Left lobe of liver (tissue), 2 donors: Measurements from ENCODE around the gene INTS11. TPM values are rescaled to one million over a fixed set of nuclear protein-coding genes. Genes with fewer than 3 reads are reported as not detected.
"Not testable (repeated sequence)": the region's sequence is repeated elsewhere in the genome, so short reads cannot be mapped to it uniquely, and the experiment has no call there.

Experiments
- ATAC-seq: fragments of 200-7000 bp; cut with Tn5 transposase; one replicate; pipeline ENCODE4 v1.9.1; 2020; ENCODE audit warnings: mild to moderate bottlenecking, moderate library complexity
- DNase-seq: peaks from one replicate; pipeline ENCODE4 v3.0.0-alpha.2; 2020; ENCODE audit warnings: low spot score
- total RNA-seq: library from RNA; stranded (reverse); gene quantifications from one replicate; pipeline ENCODE4 v1.2.1, GENCODE V29; 2021
- donor health status: DM: no; HTN: no; CAD: no; lungs with moderate emphysema.
- donor health status: DM: no; HTN: yes; CAD: no.

Gene INTS11
- total RNA-seq, 1 donor from 2014 or later = 42.4 TPM

GRCh38 chr1:1331068-1331965 lies 6.9 kb upstream of the INTS11 start, which contains the start of gene TAS1R3:
TSS of gene TAS1R3 (plus strand) at chr1:1331280. CDS start at chr1:1331346, 66 bp downstream.
- ATAC-seq (no peak), DNase-seq (no peak)

DNA sequence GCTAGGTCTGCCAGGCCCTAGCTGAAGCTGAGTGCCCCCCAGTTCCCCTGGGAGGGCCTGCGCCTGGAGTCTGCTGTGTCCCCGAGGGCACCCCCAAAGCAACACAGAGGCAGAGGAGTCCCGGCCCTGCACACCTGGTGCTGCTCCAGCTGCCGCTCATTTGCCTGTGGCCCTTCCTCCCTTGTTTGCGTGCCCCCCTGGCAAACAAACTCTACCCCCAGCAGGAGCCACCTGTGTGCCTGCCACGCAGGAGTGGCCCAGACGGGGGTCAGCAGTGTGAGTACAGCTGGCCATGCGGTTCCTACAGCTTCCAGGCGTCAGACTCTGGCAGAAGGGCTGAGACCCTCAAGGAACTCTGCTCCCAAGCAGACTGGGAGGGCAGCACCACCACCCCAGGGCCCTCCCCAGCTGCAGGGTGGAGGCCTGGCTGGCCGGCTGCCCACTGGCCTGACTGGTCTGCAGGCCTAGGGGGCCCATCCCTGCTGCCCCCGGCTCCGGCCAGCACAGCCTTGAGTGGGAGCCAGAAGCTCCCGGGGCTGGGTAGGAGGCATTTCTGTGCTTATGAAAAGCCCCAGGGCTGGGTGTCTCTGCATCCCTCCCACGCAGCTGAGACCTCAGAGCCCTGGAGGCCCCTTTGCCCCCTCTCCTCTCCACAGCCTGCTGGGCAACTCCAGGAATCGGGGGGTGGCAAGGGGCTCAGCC lies 6.1 kb upstream of the INTS11 start:
- DNase-seq = no peak

DNA sequence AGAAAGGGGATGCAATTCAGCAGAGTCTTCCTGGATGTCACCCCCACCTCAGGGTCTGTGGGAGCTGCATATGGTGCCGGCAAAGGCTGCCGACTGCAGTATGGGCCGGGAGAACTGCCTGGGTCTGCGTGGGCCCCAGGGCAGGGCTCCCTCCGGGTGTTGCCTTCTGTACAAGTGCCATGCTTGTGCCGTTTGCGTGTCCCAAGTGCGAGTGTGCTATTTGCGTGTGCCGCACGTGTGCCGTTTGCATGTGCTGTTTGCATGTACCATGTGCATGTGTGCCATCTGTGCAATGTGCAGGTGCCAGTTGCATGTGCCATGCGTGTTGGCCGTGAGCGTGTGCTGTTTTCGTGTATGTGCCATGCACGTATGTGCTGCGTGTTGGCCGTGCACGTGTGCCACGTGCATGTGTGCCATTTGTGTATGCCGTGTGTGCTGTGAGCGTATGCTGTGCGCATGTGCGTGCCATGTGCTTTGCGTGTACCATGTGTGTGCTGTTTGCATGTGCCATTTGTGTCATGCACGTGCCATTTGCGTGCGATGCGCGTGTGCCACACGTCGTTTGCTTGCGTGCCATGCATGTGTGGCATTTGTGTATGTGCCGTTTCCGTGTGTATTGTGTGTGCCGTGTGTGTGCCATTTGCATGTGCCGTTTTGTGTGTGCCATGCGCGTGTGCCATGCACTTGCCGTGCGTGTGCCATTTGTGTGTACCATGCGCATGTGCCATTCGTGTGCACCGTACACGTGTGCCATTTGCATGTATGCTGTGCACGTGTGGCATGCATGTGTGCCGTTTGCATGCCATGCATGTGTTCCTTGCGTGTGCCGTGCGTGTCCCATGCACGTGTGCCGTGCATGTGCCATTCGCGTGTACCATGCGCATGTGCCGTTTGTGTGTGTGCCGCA lies 5.1 kb upstream of the INTS11 start:
- no peak for DNase-seq
- ATAC-seq = no peak

More for the DNA sequence above, 6.1 kb upstream of the INTS11 start:
- ATAC-seq = no peak

- DNase-seq (no peak), ATAC-seq (no peak)
Measured at GRCh38 chr1:1328254-1328653, 3.8 kb upstream of the INTS11 start.

- no peak for DNase-seq
- ATAC-seq = no peak
Measured at GRCh38 chr1:1327291-1327690, 2.8 kb upstream of the INTS11 start.

GRCh38 chr1:1326075-1326605 lies 1.7 kb upstream of the INTS11 start:
- no peak for ATAC-seq
- DNase-seq = no peak

DNA sequence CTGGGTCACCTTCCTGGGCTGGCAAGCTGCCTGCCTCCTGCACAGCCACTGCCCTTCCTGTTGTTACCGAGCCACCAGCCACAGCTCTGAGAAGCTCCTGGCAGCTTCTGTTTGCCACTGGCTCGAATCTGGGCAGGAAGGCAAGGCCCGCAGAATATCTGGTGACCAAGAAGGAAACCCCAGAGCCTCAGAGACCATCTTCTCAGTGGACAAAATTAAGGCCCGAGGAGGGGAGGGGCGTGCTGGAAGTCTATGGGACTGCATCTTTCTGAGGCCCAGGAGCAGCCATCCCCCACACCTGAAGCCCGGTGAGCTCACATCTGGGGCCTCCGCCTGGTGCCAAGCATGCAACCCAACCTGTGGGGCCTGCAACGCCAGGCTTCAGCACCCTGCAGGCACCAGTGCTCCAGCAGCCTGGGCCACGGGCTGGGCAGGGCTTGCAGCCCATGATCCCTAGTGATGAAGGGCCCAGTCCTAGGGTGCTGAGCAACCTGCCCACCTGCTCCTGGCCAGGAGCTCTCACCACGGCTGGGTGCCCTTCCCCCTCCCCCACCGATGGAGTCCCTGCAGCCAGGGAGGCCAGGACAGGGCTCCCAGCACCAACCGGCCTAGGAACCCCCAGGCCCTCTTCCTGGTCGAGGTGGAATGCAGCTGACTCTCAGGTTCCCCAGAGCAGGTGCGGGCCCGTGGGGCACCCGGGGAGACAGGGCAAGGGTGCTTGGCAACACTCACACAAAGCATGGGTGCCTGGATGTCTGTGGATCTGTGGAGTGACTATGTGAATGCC lies 1.0 kb upstream of the INTS11 start:
- ATAC-seq = no peak
- DNase-seq = peak; percentile 89

- ATAC-seq (no peak), DNase-seq (no peak)
Measured at GRCh38 chr1:1324084-1324523, 356 bp downstream of the INTS11 start.

- DNase-seq (no peak), ATAC-seq (no peak)
Measured at GRCh38 chr1:1322952-1323351, 1.5 kb downstream of the INTS11 start.

- ATAC-seq = no peak
Measured at GRCh38 chr1:1322418-1322817, 2.0 kb downstream of the INTS11 start.

GRCh38 chr1:1321477-1321876 lies 3.0 kb downstream of the INTS11 start:
- no peak for ATAC-seq
- DNase-seq = no peak

More at GRCh38 chr1:1322418-1322817, 2.0 kb downstream of the INTS11 start:
- no peak for DNase-seq

DNA sequence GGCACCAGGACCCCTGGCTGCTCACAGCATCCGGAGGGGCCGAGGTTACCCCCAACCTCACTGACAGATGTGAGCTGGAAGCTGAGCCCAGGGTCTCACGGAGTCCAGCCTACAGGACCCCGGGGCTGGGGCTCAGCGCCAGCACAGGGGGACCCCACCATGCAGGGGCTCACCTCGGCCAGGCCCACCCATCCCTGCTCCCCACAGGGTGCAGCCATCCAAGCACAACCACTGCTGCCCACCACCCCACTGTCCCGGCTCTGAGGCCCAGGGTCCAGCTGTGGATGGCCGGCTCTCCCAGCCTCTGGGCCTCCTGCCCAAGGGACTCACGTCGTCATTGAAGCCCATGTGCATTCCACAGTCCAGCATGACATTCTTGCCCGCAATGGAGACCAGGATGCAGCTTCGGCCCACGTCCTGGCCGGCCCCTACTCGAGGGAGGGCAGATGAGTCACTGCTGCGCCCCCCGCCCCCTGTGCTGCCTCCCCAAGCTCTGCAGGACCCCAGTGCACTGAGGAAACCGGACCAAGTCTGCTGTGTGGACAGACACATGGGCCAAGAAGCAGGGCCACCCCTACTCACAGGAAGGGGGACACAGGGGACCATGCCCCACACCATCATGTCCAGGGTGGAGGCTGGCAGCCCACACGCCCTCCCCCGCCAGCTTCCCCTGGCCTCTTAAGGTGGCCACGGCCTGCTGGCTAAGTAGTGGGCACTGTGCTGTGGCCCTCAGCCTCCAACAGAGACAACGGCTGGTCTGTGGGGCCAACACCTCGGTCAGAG lies 3.6 kb downstream of the INTS11 start:
- ATAC-seq (no peak), DNase-seq (no peak)

DNA sequence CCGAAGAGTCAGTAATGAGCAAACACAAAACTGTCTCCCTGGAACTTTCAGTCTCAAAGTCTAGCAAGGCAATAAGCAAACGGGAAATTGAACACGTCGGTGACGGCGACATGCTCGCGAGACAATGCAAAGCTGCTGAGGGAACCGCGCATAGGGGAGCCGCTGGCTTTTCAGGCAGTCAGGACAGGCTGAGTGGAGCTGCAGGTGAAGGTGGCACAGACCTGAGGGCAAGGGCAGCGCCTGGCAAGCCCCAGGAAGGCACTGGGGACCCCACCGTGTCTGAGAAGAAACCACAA lies 4.9 kb downstream of the INTS11 start:
- no peak for ATAC-seq
- no peak for DNase-seq

DNA sequence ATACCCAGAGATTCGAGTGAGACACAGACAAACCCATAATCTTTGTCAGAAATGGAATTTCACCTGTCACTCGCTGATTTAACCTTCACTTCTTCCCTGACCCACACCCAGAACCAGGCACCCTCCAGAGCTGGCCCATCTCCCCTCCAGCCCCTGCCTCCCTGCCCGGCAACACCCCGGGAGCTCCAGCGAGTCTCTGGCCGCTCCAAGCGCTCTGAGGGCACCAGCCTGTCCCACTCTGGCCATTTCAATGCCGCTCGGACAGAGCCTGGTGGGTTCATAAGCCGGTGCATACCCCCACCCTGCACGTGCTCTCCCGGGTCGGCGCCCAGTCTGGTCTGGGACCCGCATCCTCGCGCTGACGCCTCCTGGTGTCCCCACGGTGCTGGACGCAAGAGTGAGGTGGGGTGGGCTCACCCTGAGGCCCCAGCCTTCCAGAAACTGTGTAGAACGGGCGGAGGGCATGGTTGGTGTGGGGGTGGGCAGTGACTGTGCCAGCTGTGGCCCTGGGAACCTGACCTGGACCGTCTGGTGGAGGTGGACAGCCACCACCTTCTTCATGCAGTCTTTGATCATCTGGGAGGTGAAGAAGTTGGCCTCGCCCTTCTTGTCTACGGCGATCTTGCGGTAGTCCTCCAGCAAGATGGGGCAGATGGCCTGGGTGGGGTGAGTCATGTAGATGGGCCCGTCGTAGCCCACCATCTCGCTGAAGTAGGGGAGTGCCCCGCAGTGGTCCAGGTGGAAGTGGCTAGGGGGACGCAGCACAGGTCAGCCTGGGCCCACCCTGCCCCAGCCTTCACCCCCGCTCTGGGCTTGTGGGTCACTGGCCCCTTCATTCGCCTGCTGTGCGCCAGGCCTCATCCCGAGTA lies 5.4 kb downstream of the INTS11 start:
- ATAC-seq = no peak
- no peak for DNase-seq

- ATAC-seq = peak; percentile 81
- DNase-seq = peak; percentile 76
Measured at GRCh38 chr1:1318131-1318652, 6.3 kb downstream of the INTS11 start.

DNA sequence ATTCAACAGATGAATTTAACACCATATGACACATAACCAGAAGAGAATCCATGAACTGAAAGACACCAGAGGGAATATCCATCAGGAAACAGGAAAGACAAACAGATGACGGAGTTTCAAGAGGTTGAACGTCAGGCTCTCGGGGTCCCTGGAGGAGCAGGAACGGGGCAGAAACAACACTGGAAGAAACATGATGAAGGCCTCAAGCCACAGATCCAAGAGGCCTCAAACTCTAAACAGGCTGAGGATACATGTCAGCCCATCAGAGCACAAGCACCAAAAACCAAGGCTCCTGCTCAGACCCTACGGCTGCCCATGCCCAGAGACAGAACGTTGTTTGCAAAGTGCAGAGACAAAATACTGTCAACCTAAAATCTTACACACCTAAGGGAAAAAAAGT lies 7.0 kb downstream of the INTS11 start:
- DNase-seq = no peak

DNA sequence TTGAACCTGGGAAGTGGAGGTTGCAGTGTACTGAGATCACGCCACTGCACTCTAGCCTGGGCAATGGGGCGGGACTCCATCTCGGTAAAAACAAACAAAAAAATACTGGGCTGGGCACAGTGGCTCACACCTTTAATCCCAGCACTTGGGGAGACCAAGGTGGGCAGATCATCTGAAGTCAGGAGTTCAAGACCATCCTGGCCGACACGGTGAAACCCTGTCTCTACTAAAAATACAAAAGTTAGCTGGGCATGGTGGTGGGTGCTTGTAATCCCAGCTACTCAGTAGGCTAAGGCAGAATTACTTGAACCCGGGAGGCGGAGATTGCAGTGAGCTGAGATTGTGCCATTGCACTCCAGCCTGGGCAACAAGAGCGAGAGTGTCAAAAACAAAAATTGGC lies 8.3 kb downstream of the INTS11 start:
- DNase-seq, ATAC-seq: not testable (repeated sequence)

More for the DNA sequence above, 7.0 kb downstream of the INTS11 start:
- no peak for ATAC-seq

GRCh38 chr1:1315435-1315954 lies 9.0 kb downstream of the INTS11 start:
- ATAC-seq = no peak
- DNase-seq = no peak
